Epithelial cell of alveolus of lung (primary cell): Measurements from ENCODE around the gene ANKMY2. TPM values are rescaled to one million over a fixed set of nuclear protein-coding genes. Genes with fewer than 3 reads are reported as not detected.

Experiments
- total RNA-seq: library from RNA; depleted of rRNA; stranded (reverse); fragments of >200 nt; gene quantifications from 2 replicates; pipeline ENCODE4 v1.2.1, GENCODE V29; 2015

Gene ANKMY2
- 8.6 and 12.8 TPM in 2 replicates for total RNA-seq

GRCh38 chr7:16645593-16646471 lies at the start of gene ANKMY2, which contains the start of gene BZW2:
TSS of gene ANKMY2 (minus strand) at chr7:16645754. CDS start at chr7:16645573, 181 bp downstream.
TSS of gene BZW2 (plus strand) at chr7:16646181. CDS start at chr7:16665444, 19,263 bp downstream.

Other genes starting within 250 kb of the ANKMY2 start
- 0.48 and 0.78 TPM in 2 replicates for gene CRPPA, start 224.2 kb downstream of the ANKMY2 start, total RNA-seq
- gene SOSTDC1, start 180.0 kb downstream of the ANKMY2 start, total RNA-seq = 0.39 and 1.1 TPM in 2 replicates
- gene LRRC72, start 118.9 kb downstream of the ANKMY2 start, total RNA-seq = not detected in 2 replicates
- 87.7 and 101 TPM in 2 replicates for gene BZW2, start 427 bp upstream of the ANKMY2 start, total RNA-seq
- 33.0 and 44.6 TPM in 2 replicates for gene TSPAN13, start 108.0 kb upstream of the ANKMY2 start, total RNA-seq
- gene AGR2, start 159.2 kb upstream of the ANKMY2 start, total RNA-seq = 5.2 TPM in 1 of 2 replicates, not detected in the other
- gene AGR3, start 236.2 kb upstream of the ANKMY2 start, total RNA-seq = not detected in 2 replicates